Activated CD8-positive, alpha-beta memory T cell treated with anti-CD3 and anti-CD28 coated beads, Interleukin-2, amount 50 U/mL, for 48 hours (primary cell): ENCODE results near the gene ARHGAP24.
"Not testable (repeated sequence)": the region's sequence is repeated elsewhere in the genome, so short reads cannot be mapped to it uniquely, and the experiment has no call there.

ENCODE experiments used
- DNase-seq: peaks from one replicate; pipeline ENCODE4 v3.0.0-alpha.2; 2020

Gene ARHGAP24

DNA sequence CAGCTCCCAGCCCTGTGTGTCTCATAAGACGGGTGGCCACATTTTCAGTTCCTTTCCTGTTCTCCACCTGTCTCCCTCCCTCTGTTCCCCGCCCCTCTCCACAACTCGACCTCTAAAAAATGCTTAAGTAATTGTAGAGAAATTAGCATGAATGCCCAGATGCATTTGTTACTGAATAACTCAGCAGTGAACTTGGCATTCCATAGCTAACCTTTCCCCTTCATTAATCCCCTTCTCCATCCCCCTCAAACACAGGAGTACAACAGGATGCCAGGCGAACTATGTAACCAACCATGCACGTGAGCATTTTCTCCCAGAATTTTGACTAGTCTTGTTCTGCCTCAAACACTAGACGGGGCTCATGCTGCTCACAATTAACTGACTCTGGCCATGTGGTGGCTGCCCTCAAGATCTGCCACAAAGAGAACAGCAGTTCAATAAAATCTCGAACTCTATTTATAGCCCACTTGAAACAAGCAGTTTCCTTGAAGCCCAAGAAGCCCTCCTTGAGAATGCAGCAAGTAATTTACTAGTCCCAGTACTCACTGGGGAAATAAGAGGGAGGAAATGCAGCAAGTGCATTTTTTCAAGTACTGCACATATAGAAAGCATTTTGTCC is 351.2 kb downstream of the ARHGAP24 start:
- DNase-seq = no peak

DNA sequence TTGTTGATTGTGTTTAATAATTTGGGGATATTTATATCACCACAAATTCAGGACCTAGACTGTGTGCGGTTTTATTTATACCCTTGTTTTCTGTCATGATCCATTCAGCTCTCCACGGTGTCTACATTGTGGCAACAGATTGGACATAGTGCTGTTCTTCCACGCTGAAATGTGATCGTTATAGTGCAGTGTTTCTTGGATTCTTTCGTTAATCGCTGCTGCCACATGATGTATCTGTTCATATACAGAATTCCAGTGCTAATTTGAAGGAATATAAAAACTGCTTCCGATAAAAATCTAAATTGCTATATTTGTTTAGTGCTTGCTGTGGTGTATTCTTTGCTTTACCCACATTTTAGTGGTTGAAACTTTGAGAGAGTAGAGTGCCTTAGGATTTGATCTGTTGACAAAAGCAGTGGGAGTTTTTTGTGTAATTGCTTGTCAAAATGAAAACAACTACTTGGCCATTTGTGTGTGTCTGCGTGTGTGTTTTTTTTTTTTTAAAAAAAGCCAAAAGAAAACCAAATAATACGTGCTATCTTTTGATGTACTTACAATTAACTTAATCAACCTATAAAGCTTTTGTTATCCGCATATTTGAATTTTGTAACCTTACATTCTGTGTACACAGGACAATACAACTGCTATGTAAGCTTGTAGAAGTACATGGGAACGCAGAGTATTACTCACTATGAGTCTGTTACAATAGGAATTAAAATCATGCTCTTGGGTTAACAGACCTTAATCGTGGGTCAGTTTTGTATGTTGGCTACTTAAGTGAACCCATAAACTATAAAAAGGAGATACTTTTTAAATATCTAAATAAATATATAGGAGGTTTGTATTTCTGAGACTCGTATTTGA is 353.3 kb downstream of the ARHGAP24 start:
- no peak for DNase-seq

DNA sequence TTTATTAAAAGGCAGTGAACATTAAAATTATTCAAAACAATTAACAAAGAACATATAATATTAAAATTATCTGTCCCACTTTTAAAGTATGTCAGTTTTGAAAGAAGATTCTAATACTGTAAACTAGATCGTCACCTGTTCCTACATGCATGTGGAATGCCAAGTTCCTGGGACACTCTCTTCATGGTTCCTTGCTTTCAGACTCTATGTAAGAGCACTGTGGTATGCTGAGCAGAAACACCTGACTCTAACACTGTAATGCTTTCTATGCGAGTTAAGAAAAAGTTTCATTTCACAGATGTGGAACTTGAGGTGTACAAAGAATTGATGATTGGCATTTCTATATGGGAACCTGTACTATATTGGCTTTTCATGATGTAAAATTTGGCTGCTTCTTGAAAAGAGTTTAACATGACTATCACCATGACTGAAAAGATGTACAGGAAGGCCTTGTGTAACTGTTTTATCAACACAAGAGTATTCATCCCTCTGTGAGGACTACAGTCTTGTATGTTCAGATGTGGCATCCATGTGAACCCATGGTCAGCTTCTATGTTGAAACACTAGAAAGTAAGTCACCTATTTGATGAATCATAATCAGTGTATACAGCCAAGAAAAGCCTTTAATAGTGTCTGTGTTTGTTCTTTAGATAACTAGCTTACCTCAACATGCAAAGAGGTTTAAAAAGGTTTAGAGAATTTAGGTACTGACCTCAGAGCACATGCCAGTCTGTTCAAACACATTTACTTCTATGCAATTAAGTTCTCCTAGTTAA is 354.5 kb downstream of the ARHGAP24 start:
- DNase-seq = no peak

DNA sequence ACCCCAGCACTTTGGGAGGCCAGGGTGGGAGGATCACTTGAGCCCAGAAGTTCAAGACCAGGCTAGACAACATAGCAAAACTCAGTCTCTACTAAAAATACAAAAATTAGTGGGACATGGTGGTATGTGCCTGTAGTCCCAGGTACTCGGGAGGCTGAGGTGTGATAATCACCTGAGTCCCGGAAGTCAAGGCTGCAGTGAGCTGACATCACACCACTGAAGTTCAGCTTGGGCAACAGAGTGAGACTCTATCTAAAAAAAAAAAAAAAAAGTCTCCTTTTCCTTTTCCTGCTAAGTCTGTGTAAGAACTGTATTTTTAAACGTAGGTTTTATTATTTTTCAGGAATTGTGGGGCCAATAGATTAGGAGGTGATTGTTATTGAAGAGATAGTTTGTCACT is 356.7 kb downstream of the ARHGAP24 start:
- no peak for DNase-seq

DNA sequence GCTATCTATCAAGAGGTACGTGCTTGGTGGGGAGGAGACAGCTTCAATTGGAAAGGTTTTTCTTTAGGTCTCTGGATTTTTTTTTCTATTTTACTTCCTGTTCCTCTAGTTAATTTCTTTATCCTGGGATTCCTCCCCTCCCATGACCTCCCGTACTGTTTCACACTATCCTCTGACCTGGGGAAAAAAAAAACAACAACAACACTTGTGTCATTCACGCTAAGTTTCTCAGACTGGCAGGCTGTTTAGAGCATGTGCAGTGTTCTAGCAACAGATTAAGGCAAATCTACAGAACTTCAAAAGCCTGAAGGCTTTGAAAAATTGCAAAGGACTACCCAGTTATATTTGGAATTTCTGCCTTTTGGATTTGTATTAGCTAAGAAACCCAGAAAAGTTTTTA is 358.4 kb downstream of the ARHGAP24 start:
- DNase-seq = no peak

DNA sequence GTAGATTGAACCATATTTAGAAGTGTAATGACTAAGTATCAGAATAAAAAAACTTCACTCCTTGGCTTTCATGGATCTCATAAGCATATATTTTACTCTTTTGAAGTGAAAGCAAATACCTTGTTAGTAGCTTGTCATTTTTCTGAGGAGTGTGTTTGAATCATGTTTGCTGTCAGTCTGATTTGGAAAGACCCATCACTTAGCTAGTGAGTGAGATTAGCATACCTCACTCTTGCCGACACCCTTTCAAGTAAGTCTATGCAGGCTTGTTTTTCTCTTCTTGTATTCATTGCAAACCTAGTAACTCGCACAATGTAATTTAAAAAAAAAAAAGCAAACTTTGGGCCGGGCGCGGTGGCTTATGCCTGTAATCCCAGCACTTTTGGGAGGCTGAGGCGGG is 360.0 kb downstream of the ARHGAP24 start:
- DNase-seq = no peak

DNA sequence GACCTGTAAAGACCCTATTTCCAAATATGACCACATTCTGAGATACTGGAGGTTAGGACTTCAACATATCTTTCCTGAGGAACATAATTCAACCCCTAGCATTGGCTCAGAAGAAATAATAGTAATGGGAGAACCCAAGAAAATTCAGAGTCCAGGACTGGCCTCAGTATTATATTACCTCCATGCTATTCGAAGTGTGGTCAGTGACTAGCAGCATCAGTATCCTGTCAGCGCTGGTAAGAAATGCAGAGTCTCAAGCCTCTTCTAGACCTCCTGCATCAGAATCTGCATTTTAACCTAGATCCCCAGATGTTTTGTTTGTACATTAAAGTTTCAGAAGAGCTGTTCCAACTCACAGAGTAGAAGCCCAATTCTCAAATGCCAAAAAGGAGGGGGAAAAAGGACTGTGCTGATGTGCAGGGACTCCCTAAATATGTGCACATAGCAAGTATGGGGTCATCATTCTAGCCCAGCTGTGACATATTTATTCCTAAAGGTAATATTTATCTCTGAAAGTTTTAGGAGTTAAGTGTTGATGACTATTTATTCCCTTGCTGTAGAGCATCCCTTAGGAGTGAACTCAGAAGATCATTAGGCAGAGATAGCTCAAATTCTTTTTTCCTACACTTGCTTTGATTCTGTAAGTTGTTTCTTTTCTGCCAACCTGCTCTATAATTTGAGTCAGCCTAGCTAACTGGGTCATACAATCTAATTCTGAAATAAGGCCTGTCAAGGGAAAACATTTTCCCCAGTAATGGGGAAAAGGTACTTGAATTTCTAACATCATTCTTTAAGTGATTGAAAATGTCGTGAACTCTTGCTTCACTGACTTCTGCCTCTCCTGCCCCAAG is 361.9 kb downstream of the ARHGAP24 start:
- no peak for DNase-seq

DNA sequence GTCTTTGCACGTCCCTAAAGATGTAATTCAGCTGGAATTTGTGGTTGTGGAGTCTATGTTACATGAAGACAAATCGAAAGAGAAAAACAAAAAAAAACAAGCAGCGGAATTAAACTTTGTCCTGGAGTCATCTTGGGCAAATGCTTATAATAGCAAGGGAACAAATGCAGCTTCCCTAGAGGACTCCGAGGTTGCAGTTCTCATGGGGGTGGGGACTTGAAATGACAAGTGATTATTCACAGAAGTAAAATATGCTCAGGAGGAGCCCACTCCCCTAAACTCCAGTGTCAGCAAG is 362.4 kb downstream of the ARHGAP24 start:
- no peak for DNase-seq

DNA sequence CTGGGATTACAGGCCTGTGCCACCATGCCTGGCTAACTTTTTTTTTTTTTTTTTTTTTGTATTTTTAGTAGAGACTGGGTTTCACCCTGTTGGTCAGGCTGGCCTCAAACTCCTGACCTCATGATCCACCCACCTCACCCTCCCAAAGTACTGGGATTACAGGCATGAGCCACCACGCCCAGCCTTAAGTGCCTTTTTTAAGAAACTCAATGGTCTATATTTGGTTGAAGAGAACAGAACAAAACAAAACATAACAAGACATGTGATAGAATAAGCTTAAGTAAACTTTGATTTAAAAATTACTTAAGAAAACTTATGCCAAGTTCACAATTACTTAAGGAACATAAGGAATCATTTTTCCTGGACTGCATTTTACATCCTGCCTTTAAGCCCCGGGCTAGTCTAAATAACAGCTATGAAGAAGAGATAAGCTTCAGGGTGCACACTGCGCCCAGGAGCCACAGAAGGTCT is 365.1 kb downstream of the ARHGAP24 start:
- DNase-seq = not testable (repeated sequence)

- no peak for DNase-seq
Measured at GRCh38 chr4:85842540-85842939, 367.6 kb downstream of the ARHGAP24 start.

DNA sequence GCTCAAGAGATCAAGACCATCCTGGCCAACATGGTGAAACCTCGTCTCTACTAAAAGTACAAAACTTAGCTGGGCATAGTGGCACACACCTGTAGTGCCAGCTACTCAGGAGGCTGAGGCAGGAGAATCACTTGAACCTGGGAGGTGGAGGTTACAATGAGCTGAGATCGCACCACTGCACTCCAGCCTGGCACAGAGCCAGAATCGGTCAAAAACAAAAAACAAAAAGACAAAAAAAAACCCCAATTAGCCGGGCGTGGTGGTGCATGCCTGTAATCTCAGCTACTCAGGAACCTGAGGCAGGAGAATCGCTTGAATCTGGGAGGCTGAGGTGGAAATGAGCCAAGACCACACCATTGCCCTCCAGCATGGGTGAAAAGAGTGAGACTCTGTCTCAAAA is 378.8 kb downstream of the ARHGAP24 start:
- DNase-seq = not testable (repeated sequence)

- DNase-seq = no peak
Measured at GRCh38 chr4:85854546-85854945, 379.6 kb downstream of the ARHGAP24 start.

DNA sequence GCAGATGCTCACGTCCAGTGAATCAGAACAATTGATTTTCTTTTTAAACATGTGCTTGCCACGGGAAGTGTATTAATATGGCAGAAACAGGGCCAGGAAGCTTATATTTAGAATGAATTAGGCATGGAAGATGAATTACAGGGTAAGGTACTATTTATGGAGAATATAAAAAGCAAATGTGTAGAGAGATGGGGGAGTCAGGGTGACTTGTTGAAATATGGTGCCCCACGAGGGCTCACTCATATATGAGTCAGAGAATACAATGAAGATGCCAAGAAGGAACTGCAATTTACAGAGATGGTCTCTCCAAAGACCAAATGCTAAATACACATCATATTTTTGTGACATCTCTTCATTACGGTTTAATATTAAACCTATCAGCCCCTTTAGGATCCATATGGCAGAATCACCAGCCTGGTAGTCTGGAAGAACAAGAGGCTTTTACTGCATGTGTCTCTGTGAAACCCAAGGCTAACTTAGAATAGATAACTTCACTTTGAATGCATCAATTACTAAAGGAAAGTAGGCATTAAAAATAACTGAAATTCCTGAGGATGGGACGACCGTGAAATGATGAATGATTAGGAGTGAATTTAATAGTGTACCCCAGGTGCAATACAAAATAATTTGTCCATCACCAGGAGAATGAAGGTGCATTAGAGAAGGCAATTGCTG is 385.3 kb downstream of the ARHGAP24 start:
- no peak for DNase-seq

DNA sequence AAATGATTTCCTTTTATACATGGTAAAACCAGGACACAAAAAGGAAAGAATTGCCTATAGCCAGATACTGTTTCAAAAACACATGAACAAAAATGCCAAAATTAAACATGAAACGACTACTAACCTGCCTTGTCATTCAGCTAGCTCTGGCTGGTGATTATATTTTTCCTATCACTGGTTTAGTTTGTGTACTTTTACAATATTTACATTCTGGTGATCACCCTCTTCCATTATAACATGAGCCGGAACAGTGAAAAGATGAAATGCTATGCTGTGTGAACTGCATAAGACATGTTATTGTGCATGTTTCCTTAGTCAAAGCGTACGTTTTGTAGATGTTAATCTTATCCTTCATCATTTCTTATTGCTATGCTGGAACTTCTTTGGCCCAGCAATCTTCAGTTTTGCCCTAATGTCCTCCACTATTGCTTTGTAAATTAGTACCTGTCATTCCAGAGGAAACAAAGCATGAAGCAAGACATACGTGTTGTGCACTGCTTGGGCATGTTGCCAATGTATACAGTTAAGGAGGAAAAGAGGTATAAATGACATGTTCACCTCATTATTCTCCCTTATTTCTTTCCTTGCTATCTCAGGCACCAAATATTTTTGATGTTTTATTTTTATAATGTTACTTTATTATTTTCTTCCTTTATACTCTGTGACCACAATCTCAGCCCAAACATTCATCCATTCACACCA is 386.3 kb downstream of the ARHGAP24 start:
- DNase-seq = no peak

GRCh38 chr4:85862896-85863295 is 387.9 kb downstream of the ARHGAP24 start:
- no peak for DNase-seq

GRCh38 chr4:85864259-85865205 is 389.6 kb downstream of the ARHGAP24 start:
- DNase-seq = no peak

GRCh38 chr4:85865256-85865655 is 390.3 kb downstream of the ARHGAP24 start:
- no peak for DNase-seq

DNA sequence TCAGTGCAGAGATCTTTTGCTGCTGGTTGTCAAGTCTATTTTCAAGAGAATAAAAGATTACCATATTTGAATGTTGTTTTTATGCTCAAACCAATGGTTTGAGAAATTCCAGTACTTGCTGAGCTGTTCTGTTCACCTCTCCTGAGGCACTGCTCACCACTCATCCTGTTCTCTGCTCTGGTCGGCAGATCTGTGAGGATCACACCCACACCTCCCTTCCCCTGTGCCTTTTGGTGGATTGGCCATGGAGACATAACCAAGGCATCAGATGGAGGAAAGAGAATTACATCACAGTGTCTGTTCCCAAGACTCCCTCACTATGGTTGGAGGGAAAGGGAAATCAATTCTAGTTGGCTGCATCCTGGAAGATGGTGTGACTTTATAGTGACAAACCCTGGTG is 391.6 kb downstream of the ARHGAP24 start:
- DNase-seq = no peak

- no peak for DNase-seq
Measured at GRCh38 chr4:85867271-85867670, 392.3 kb downstream of the ARHGAP24 start.

DNA sequence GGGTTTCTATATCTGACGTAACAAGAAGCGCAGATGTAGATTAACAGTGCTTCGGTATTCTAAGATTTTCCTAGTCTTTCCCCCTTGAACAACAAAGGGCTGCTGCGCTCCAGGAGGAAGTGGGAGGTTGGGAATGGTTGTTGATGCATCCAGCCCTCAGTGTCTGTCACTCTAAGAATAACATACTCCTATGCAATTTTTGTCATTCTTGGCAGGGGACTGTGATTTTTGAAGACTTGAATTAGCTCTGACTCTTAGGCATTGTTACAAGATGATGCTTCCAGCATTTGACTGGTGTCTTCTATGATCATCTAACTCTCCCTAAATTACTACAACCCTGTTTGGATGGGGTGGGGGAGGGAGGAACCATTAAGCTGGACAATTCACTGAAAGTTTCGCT is 394.2 kb downstream of the ARHGAP24 start:
- no peak for DNase-seq
